Measurements from ENCODE around the gene TMEM117. TPM values are rescaled to one million over a fixed set of nuclear protein-coding genes. Genes with fewer than 3 reads are reported as not detected.

Gene TMEM117
- total and polyA plus RNA-seq, 2 experiments from 2014 or later = 18.0 to 21.0 TPM

DNA sequence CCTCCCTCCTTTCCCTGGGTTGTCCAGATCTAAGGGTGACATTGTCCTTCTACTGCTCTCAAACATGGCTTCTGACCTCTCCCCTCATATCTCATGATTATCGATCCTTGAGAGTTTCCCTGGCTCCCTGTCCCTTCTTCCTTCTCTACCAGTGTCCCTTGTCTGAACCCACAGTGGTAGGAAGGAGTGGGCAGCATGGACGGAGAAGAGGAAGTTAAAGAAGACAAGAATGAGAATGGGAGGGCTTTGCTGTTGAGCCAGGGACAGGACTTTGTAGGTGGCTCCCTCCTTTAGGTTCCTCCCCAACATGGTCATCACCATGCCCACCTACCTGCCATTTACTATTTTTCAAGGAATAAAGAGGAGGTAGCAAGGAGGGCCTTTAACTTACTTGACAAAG is 166.7 kb downstream of the TMEM117 start:
- no peaks in the 10 kb centered on the region for H3K27me3 ChIP-seq
- no peaks in the 10 kb centered on the region for H3K4me1 ChIP-seq (ENCODE audit: low read depth)
- no peak for DNase-seq (ENCODE audit: low read depth in 1 of 2, low spot score in 1 of 2)
- TF ChIP-seq, protein P1, sequence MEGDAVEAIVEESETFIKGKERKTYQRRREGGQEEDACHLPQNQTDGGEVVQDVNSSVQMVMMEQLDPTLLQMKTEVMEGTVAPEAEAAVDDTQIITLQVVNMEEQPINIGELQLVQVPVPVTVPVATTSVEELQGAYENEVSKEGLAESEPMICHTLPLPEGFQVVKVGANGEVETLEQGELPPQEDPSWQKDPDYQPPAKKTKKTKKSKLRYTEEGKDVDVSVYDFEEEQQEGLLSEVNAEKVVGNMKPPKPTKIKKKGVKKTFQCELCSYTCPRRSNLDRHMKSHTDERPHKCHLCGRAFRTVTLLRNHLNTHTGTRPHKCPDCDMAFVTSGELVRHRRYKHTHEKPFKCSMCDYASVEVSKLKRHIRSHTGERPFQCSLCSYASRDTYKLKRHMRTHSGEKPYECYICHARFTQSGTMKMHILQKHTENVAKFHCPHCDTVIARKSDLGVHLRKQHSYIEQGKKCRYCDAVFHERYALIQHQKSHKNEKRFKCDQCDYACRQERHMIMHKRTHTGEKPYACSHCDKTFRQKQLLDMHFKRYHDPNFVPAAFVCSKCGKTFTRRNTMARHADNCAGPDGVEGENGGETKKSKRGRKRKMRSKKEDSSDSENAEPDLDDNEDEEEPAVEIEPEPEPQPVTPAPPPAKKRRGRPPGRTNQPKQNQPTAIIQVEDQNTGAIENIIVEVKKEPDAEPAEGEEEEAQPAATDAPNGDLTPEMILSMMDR (IDR thresholded peaks at IDR 0.05; ENCODE audit: low read depth, low read length) = no peak
- H3K9me3 ChIP-seq (ENCODE audit: low read depth) = no peaks in the 10 kb centered on the region
- H3K36me3 ChIP-seq = no peaks in the 10 kb centered on the region
- no peak overlapping the region for H3K27ac ChIP-seq
- H3K4me3 ChIP-seq = no peak overlapping the region

- Histone ChIP-seq H3K36me3 (no peaks in the 10 kb centered on the region), H3K27ac (no peak overlapping the region), H3K4me1 (ENCODE audit: low read depth) (no peaks in the 10 kb centered on the region), H3K9me3 (ENCODE audit: low read depth) (no peaks in the 10 kb centered on the region), H3K4me3 (no peak overlapping the region), H3K27me3 (no peaks in the 10 kb centered on the region)
- TF ChIP-seq, protein P1 (IDR thresholded peaks at IDR 0.05; ENCODE audit: low read depth, low read length) = no peak
- no peak for DNase-seq (ENCODE audit: low read depth in 1 of 2, low spot score in 1 of 2)
These were observed 167.8 kb downstream of the TMEM117 start for GRCh38 chr12:44003721-44004120.

GRCh38 chr12:44015333-44015941 is 179.6 kb downstream of the TMEM117 start:
- H3K9me3 ChIP-seq (ENCODE audit: low read depth) = no peaks in the 10 kb centered on the region
- no peak overlapping the region for H3K27ac ChIP-seq
- H3K36me3 ChIP-seq = no peaks in the 10 kb centered on the region
- peak; percentile 67 to 78 for DNase-seq (ENCODE audit: low read depth in 1 of 2, low spot score in 1 of 2)
- H3K27me3 ChIP-seq = no peaks in the 10 kb centered on the region
- H3K4me3 ChIP-seq = no peak overlapping the region
- TF ChIP-seq, protein P1 (IDR thresholded peaks at IDR 0.05; ENCODE audit: low read depth, low read length) = peak; percentile 51
- peaks cover 10% of the 10 kb centered on the region for H3K4me1 ChIP-seq (ENCODE audit: low read depth)

GRCh38 chr12:44017216-44017615 is 181.3 kb downstream of the TMEM117 start:
- no peak for DNase-seq (ENCODE audit: low read depth in 1 of 2, low spot score in 1 of 2)
- Histone ChIP-seq H3K27ac (no peak overlapping the region), H3K36me3 (no peaks in the 10 kb centered on the region), H3K4me1 (ENCODE audit: low read depth) (peaks cover 10% of the 10 kb centered on the region), H3K9me3 (ENCODE audit: low read depth) (no peaks in the 10 kb centered on the region), H3K27me3 (no peaks in the 10 kb centered on the region), H3K4me3 (no peak overlapping the region)
- TF ChIP-seq, protein P1 (IDR thresholded peaks at IDR 0.05; ENCODE audit: low read depth, low read length) = no peak

DNA sequence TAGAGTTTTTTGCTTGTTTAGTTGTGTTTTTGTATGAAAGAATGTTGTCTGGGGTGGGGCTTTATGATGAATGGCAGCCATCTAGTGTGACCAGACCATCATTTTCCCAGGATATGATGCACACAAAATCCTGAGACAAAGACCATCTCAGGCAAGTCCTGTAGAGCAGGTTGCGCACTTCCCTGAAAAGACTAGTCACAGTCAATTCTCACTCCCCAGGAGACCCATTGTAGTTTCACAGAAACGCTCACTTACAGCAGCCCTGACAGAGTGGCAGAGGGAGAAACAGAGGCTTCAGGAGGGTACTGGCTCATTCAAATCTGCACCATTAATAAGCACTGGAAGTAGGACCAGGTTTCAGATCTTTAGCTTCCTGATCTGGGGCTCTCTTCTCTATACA is 183.2 kb downstream of the TMEM117 start:
- Histone ChIP-seq H3K27me3 (no peaks in the 10 kb centered on the region), H3K4me1 (ENCODE audit: low read depth) (no peaks in the 10 kb centered on the region), H3K9me3 (ENCODE audit: low read depth) (no peaks in the 10 kb centered on the region), H3K36me3 (no peaks in the 10 kb centered on the region), H3K4me3 (no peak overlapping the region), H3K27ac (no peak overlapping the region)
- no peak for DNase-seq (ENCODE audit: low read depth in 1 of 2, low spot score in 1 of 2)
- TF ChIP-seq, protein P1 (IDR thresholded peaks at IDR 0.05; ENCODE audit: low read depth, low read length) = no peak

Measured in cardiac muscle cell (in vitro differentiated cells and primary cell).